ENCODE data around the gene EPX.
"Not testable (repeated sequence)": the region's sequence is repeated elsewhere in the genome, so short reads cannot be mapped to it uniquely, and the experiment has no call there.

Gene EPX

DNA sequence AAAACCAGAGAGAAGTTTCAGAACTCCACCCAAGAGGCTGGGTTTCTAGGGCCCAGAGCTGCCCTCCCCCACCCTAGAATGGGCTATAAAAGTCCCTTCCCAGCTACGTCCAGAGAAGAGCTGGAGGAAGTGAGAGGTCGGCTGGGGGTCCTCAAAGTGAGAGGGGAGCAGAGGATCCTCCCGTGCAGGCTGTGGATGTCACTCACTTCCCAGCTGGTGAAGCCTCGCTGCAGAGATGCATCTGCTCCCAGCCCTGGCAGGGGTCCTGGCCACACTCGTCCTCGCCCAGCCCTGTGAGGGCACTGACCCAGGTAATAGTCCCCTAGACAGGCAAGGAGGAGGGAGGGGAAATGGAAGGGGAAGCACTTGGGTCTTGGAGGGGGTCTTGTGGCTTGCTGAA is at the start of gene EPX:
Gene EPX (plus strand): TSS at position 115 of the 400 bp plus-strand sequence. CDS start 121 bp downstream, at position 236.
- TF ChIP-seq, protein P1, sequence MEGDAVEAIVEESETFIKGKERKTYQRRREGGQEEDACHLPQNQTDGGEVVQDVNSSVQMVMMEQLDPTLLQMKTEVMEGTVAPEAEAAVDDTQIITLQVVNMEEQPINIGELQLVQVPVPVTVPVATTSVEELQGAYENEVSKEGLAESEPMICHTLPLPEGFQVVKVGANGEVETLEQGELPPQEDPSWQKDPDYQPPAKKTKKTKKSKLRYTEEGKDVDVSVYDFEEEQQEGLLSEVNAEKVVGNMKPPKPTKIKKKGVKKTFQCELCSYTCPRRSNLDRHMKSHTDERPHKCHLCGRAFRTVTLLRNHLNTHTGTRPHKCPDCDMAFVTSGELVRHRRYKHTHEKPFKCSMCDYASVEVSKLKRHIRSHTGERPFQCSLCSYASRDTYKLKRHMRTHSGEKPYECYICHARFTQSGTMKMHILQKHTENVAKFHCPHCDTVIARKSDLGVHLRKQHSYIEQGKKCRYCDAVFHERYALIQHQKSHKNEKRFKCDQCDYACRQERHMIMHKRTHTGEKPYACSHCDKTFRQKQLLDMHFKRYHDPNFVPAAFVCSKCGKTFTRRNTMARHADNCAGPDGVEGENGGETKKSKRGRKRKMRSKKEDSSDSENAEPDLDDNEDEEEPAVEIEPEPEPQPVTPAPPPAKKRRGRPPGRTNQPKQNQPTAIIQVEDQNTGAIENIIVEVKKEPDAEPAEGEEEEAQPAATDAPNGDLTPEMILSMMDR (conservative IDR thresholded peaks at IDR 0.05; ENCODE audit: low read depth), result no peak
- CTCF ChIA-PET, result interaction anchor here (0.5 kb wide), 1 partner anchor 1561 kb away, joined by 3 read pairs; no protein-coding TSS in a partner anchor
- POLR2A ChIA-PET (ENCODE audit: low non-redundant PET), result no interaction called here
- no peak for DNase-seq (ENCODE audit: low spot score)
- no peak within 1 kb of the TSS for H3K27ac ChIP-seq

DNA sequence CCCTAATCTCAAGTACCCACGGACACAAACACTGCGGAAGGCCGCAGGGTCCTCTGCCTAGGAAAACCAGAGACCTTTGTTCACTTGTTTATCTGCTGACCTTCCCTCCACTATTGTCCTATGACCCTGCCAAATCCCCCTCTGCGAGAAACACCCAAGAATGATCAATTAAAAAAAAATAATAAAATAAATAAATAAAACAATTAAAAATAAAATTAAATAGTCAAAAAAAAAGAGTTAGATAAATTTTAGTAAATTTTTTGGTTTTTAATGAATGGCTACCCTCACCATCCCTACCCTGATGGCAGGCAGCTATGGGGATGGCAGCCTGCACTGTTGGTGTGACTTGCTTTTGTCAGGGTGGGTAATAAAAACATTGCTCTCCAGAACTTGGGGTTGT is 49.2 kb upstream of the EPX start:
- H3K27ac ChIP-seq; POLR2A ChIA-PET (ENCODE audit: low non-redundant PET); DNase-seq (ENCODE audit: low spot score); CTCF ChIA-PET: not testable (repeated sequence)

GRCh38 chr17:58144801-58145200 is 47.7 kb upstream of the EPX start:
- CTCF ChIA-PET, result no interaction called here

DNA sequence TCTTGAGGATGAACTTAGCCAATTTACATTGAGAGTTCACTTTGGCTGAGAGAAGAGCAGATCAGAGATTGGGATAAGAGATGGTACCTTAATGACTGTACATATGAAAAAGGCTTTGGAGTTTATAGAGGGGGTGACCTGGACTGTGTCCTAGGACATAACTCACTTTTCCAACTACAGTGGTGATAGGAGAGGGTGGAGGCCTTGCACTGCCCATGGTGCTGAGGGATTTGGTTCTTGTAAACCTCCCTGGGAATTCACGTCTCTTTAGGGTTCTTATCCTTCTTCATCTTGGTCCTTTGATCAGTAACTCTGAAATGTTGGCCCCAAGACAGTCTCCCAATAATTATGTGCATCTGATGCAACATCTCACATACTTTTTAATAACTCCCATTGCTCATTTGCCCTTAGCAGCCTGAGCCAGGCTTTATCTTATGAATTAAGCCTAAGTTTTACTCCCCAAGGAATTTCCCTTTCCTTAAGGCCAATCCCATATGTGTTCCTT is 44.5 kb upstream of the EPX start, which contains the start of gene OR4D1:
Gene OR4D1 (plus strand): TSS at position 455 of the 505 bp plus-strand sequence. CDS start 6,770 bp downstream, outside the sequence.
- TF ChIP-seq, protein P1 (conservative IDR thresholded peaks at IDR 0.05; ENCODE audit: low read depth), result no peak
- no peak for DNase-seq (ENCODE audit: low spot score)
- ChIA-PET POLR2A (ENCODE audit: low non-redundant PET) (no interaction called here), CTCF (interaction anchor here (0.8 kb wide), 1 partner anchor 46 kb away, joined by 4 read pairs; no protein-coding TSS in a partner anchor)
- H3K27ac ChIP-seq, result no peak within 1 kb of the TSS

More at GRCh38 chr17:58144801-58145200, 47.7 kb upstream of the EPX start:
- POLR2A ChIA-PET (ENCODE audit: low non-redundant PET), result no interaction called here
- H3K27ac ChIP-seq, result no peak overlapping the region
- TF ChIP-seq, protein P1 (conservative IDR thresholded peaks at IDR 0.05; ENCODE audit: low read depth), result no peak
- no peak for DNase-seq (ENCODE audit: low spot score)

GRCh38 chr17:58148609-58149008 is 43.9 kb upstream of the EPX start:
- ChIA-PET POLR2A (ENCODE audit: low non-redundant PET) (no interaction called here), CTCF (interaction anchor here (0.8 kb wide), 1 partner anchor 46 kb away, joined by 4 read pairs; no protein-coding TSS in a partner anchor)
- no peak overlapping the region for H3K27ac ChIP-seq

DNA sequence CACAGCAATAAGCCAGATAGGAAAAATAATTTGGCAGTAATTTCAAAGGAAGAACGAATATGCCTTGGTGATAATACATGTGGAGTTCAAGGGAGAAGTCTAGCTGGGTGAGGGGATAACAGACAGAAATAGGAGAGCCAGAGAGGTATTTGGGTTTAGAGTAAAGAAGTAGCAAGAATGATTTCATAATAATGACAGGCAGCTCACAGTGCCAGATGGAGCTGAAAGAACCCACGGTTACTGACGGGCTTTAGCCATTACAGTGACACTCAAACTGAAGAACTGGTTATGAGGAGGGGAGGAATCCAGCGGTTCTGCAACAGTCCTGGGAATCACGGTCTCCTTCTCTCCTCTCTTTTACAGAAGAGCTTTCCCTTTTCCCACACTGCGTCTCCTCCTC is 42.1 kb upstream of the EPX start:
- TF ChIP-seq, protein P1 (conservative IDR thresholded peaks at IDR 0.05; ENCODE audit: low read depth), result no peak
- no peak overlapping the region for H3K27ac ChIP-seq
- ChIA-PET POLR2A (ENCODE audit: low non-redundant PET) (no interaction called here), CTCF (no interaction called here)
- DNase-seq (ENCODE audit: low spot score), result no peak

More at GRCh38 chr17:58148609-58149008, 43.9 kb upstream of the EPX start:
- TF ChIP-seq, protein P1 (conservative IDR thresholded peaks at IDR 0.05; ENCODE audit: low read depth), result no peak
- no peak for DNase-seq (ENCODE audit: low spot score)

- TF ChIP-seq, protein P1 (conservative IDR thresholded peaks at IDR 0.05; ENCODE audit: low read depth), result no peak
- H3K27ac ChIP-seq, result no peak overlapping the region
- ChIA-PET POLR2A (ENCODE audit: low non-redundant PET) (no interaction called here), CTCF (no interaction called here)
- no peak for DNase-seq (ENCODE audit: low spot score)
These were observed 39.5 kb upstream of the EPX start for GRCh38 chr17:58153046-58153445.
